ENCODE data around the gene CPSF4.

DNA sequence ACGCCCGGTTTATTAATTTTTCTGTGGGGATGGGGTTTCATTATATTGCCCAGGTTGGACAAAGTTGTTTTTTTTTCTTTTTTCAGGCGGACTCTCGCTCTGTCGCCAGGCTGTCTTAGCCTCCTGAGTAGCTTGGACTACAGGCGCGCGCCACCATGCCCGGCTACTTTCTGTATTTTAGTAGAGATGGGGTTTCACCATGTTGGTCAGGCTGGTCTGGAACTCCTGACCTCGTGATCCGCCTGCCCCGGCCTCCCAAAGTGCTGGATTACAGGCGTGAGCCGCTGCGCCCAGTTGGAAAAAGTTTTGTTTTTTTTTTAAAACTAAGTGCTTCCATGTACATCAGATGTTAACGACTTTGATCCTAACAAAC lies 61.9 kb downstream of the CPSF4 start:
- TF ChIP-seq, protein P1, sequence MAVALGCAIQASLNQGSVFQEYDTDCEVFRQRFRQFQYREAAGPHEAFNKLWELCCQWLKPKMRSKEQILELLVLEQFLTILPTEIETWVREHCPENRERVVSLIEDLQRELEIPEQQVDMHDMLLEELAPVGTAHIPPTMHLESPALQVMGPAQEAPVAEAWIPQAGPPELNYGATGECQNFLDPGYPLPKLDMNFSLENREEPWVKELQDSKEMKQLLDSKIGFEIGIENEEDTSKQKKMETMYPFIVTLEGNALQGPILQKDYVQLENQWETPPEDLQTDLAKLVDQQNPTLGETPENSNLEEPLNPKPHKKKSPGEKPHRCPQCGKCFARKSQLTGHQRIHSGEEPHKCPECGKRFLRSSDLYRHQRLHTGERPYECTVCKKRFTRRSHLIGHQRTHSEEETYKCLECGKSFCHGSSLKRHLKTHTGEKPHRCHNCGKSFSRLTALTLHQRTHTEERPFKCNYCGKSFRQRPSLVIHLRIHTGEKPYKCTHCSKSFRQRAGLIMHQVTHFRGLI (tag by site-specific recombination; IDR thresholded peaks at IDR 0.05), result no peak
- TF ChIP-seq KLF9 (tag by site-specific recombination; IDR thresholded peaks at IDR 0.05; ENCODE audit: low read depth) (no peak), HOXC10 (CRISPR knock-in tag; IDR thresholded peaks at IDR 0.05) (no peak), ZNF660 (tag by site-specific recombination; IDR thresholded peaks at IDR 0.05) (no peak), TCF7L2 (IDR thresholded peaks at IDR 0.05; ENCODE audit: borderline replicate concordance, low read depth, low read length) (no peak)
- TF ChIP-seq, protein P2, sequence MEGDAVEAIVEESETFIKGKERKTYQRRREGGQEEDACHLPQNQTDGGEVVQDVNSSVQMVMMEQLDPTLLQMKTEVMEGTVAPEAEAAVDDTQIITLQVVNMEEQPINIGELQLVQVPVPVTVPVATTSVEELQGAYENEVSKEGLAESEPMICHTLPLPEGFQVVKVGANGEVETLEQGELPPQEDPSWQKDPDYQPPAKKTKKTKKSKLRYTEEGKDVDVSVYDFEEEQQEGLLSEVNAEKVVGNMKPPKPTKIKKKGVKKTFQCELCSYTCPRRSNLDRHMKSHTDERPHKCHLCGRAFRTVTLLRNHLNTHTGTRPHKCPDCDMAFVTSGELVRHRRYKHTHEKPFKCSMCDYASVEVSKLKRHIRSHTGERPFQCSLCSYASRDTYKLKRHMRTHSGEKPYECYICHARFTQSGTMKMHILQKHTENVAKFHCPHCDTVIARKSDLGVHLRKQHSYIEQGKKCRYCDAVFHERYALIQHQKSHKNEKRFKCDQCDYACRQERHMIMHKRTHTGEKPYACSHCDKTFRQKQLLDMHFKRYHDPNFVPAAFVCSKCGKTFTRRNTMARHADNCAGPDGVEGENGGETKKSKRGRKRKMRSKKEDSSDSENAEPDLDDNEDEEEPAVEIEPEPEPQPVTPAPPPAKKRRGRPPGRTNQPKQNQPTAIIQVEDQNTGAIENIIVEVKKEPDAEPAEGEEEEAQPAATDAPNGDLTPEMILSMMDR (tag by site-specific recombination; IDR thresholded peaks at IDR 0.05), result no peak
- TF ChIP-seq, protein P3, sequence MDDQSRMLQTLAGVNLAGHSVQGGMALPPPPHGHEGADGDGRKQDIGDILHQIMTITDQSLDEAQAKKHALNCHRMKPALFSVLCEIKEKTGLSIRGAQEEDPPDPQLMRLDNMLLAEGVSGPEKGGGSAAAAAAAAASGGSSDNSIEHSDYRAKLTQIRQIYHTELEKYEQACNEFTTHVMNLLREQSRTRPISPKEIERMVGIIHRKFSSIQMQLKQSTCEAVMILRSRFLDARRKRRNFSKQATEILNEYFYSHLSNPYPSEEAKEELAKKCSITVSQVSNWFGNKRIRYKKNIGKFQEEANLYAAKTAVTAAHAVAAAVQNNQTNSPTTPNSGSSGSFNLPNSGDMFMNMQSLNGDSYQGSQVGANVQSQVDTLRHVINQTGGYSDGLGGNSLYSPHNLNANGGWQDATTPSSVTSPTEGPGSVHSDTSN (CRISPR knock-in tag; IDR thresholded peaks at IDR 0.05), result no peak
